HepG2 (cell line): ENCODE measurements around the gene GTF2E1. TPM values are rescaled to one million over a fixed set of nuclear protein-coding genes. Genes with fewer than 3 reads are reported as not detected.

Experiments used
- CTCF ChIP-seq: sonication (generic); formaldehyde crosslinking; IDR thresholded peaks from 2 replicates; pipeline ENCODE4 v1.5.0; 2020; ENCODE audit warnings: mild to moderate bottlenecking, missing genetic modification reagents, moderate library complexity
- DPF2 ChIP-seq: sonication (generic); formaldehyde crosslinking; IDR thresholded peaks from 2 replicates; pipeline ENCODE4 v1.4.0; 2020; ENCODE audit warnings: mild to moderate bottlenecking, low read depth, missing genetic modification reagents, borderline replicate concordance
- HDAC6 ChIP-seq: fragments of 200-600 bp; sonication (generic); IDR thresholded peaks from 2 replicates; pipeline ENCODE4 v1.7.0; 2017; ENCODE audit warnings: mild to moderate bottlenecking, antibody characterized with exemption, low read length, low read depth
- HNRNPLL ChIP-seq: fragments of 200-400 bp; formaldehyde crosslinking; IDR thresholded peaks from 2 replicates; pipeline ENCODE4 v1.6.1; 2017; ENCODE audit warnings: mild to moderate bottlenecking, low read depth, low read length; ENCODE audit not compliant: poor library complexity, severe bottlenecking
- KLF9 ChIP-seq: IDR thresholded peaks from 2 replicates; pipeline ENCODE4 v1.6.1; 2016; ENCODE audit warnings: low read depth
- MAFG ChIP-seq: sonication (generic); formaldehyde crosslinking; IDR thresholded peaks from 2 replicates; pipeline ENCODE4 v1.5.1; 2020; ENCODE audit warnings: mild to moderate bottlenecking, missing genetic modification reagents
- TOPORS ChIP-seq: sonication (generic); formaldehyde crosslinking; IDR thresholded peaks from 2 replicates; pipeline ENCODE4 v1.8.0; 2023; ENCODE audit warnings: mild to moderate bottlenecking, missing genetic modification reagents
- U2AF1 ChIP-seq: fragments of 200-400 bp; formaldehyde crosslinking; optimal IDR thresholded peaks from 2 replicates; pipeline ENCODE3; 2017; ENCODE audit warnings: mild to moderate bottlenecking, low read depth, low read length
- ZNF317 ChIP-seq: sonication (generic); formaldehyde crosslinking; IDR thresholded peaks from 2 replicates; pipeline ENCODE4 v1.5.0; 2020; ENCODE audit warnings: mild to moderate bottlenecking, missing genetic modification reagents
- ZNF337 ChIP-seq: sonication (generic); formaldehyde crosslinking; IDR thresholded peaks from 2 replicates; pipeline ENCODE4 v1.5.1; 2020; ENCODE audit warnings: missing genetic modification reagents, low read depth, mild to moderate bottlenecking, borderline replicate concordance
- ZNF513 ChIP-seq: sonication (generic); formaldehyde crosslinking; conservative IDR thresholded peaks from 2 replicates; pipeline ENCODE4 v1.5.0; 2020; ENCODE audit warnings: missing genetic modification reagents
- ZNF543 ChIP-seq: sonication (generic); formaldehyde crosslinking; IDR thresholded peaks from 2 replicates; pipeline ENCODE4 v1.4.0; 2020; ENCODE audit warnings: mild to moderate bottlenecking, missing genetic modification reagents
- polyA plus RNA-seq, 8 experiments: library from polyadenylated mRNA; depleted of rRNA in 3 of 8; stranded (reverse) in 7 of 8; unstranded in 1 of 8; fragments of >200 nt; fragmentation: Illumina TruSeq in 4 of 8; extraction: Trizol in 4 of 8; gene quantifications; 2 replicates each; pipeline versions ENCODE4 v1.2.1 to v1.2.3, GENCODE V29; 2011 to 2016; ENCODE audit warnings: low read depth in 4 of 8, missing spikeins in 1 of 8, mixed read lengths in 1 of 8; ENCODE audit not compliant: insufficient read depth in 1 of 8
- total RNA-seq, 5 experiments: library from RNA; depleted of rRNA; stranded (reverse); fragments of >200 nt; fragmentation: Illumina TruSeq; extraction: Trizol; gene quantifications; 2 replicates each; pipeline ENCODE4 v1.2.3, GENCODE V29; 2016; ENCODE audit warnings: low read depth in 1 of 5
- TF ChIP-seq, protein P1 (sequence below): sonication (generic); formaldehyde crosslinking; IDR thresholded peaks from 2 replicates; pipeline ENCODE4 v1.9.0; 2021; ENCODE audit warnings: missing genetic modification reagents, borderline replicate concordance

The GTF2E1 gene
- total and polyA plus RNA-seq, 2 of the 13 experiments (the other 11 are each of a cell fraction or from before 2014, with no cell fraction given): 7.7 to 21.5 TPM

GRCh38 chr3:120795017-120795648, 52.6 kb downstream of the GTF2E1 start (continued):
- TF ChIP-seq ZNF317 (no peak), ZNF513 (CRISPR knock-in tag) (no peak), U2AF1 (no peak), HDAC6 (no peak), ZNF337 (CRISPR knock-in tag) (no peak), HNRNPLL (no peak), DPF2 (CRISPR knock-in tag) (no peak), MAFG (no peak), CTCF (CRISPR knock-in tag) (peak; percentile 86), ZNF543 (CRISPR knock-in tag) (no peak), TOPORS (no peak), KLF9 (CRISPR knock-in tag) (no peak)
- TF ChIP-seq, protein P1, sequence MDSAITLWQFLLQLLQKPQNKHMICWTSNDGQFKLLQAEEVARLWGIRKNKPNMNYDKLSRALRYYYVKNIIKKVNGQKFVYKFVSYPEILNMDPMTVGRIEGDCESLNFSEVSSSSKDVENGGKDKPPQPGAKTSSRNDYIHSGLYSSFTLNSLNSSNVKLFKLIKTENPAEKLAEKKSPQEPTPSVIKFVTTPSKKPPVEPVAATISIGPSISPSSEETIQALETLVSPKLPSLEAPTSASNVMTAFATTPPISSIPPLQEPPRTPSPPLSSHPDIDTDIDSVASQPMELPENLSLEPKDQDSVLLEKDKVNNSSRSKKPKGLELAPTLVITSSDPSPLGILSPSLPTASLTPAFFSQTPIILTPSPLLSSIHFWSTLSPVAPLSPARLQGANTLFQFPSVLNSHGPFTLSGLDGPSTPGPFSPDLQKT (CRISPR knock-in tag): no peak
- TF ChIP-seq, all 625 proteins: peak for 11
